Pancreas (tissue), 10 donors: Measurements from ENCODE around the gene USP25. TPM values are rescaled to one million over a fixed set of nuclear protein-coding genes. Genes with fewer than 3 reads are reported as not detected.

Experiments
- ATAC-seq, 4 donors: fragments of 200-7000 bp; cut with Tn5 transposase; one replicate each; pipeline versions ENCODE4 v1.8.0 to v1.9.1; 2020; ENCODE audit warnings: mild to moderate bottlenecking in 4 of 4, moderate library complexity in 4 of 4
- DNase-seq, 6 donors: peaks; one replicate each; pipeline ENCODE4 v3.0.0-alpha.2; 2020
- FAIRE-seq: peaks from 2 replicates; lab custom pipeline; 2012; peaks lifted over from hg19 to GRCh38; lab: Jason Lieb, UNC
- H3K27ac ChIP-seq, 4 donors: fragments of 200-600 bp; sonication (generic); 1 replicate in 3 of 4; 2 replicates in 1 of 4; pipeline versions ENCODE4 v1.5.0 to v1.8.0; 2020
- H3K27me3 ChIP-seq, 4 donors: fragments of 200-600 bp; one replicate each; pipeline ENCODE4 v1.8.0; 2021
- H3K36me3 ChIP-seq, 3 donors: fragments of 200-600 bp; sonication (generic) in 1 of 3; one replicate each; pipeline versions ENCODE4 v1.5.0 to v1.8.0; 2020 to 2021
- H3K4me1 ChIP-seq, 3 donors: fragments of 200-600 bp; one replicate each; pipeline ENCODE4 v1.8.0; 2021
- H3K4me3 ChIP-seq, 4 donors: fragments of 200-600 bp; sonication (generic) in 2 of 4; one replicate each; pipeline versions ENCODE4 v1.5.0 to v1.8.0; 2020 to 2021
- H3K9me3 ChIP-seq, 4 donors: fragments of 200-600 bp; one replicate each; pipeline ENCODE4 v1.8.0; 2021
- WGBS, 2 donors: extraction: QIAGEN DNeasy Blood & Tissue Kit; methylation state at CpG; one replicate each; pipeline ENCODE4 v1.1.7; 2013; 5-methylcytosine and 5-hydroxymethylcytosine counted together
- intact Hi-C, 3 donors: fragments of 100-400 bp; cut with DNase I; formaldehyde crosslinking; loops; one replicate each; pipeline versions ENCODE4 v1.11.1 to v1.14.2; 2022
- polyA plus RNA-seq, 2 donors: library from polyadenylated mRNA; stranded (reverse); fragments of 200-250 nt; gene quantifications; one replicate each; pipeline ENCODE4 v1.2.3, GENCODE V29; 2013
- total RNA-seq, 6 donors: library from RNA; stranded (reverse); fragmentation: NEBNext Ultra II Directional in 4 of 6; extraction: Animal tissue kit (Norgen Biotek cat#: 25700) in 4 of 6; gene quantifications; one replicate each; pipeline versions ENCODE4 v1.2.1 to v1.2.4, GENCODE V29; 2021 to 2023
- TF ChIP-seq, protein P1 (sequence below), 4 donors: fragments of 200-600 bp; sonication (generic) in 3 of 4; IDR thresholded peaks; one replicate each; pipeline versions ENCODE4 v1.5.0 to v1.8.0; 2021; ENCODE audit warnings: antibody characterized with exemption in 4 of 4
- donor health status: healthy with polysubstance abuse.
- donor health status: DM: no; HTN: no; CAD: no; lungs with moderate emphysema.
- donor health status: DM: no; HTN: no; CAD: no.
- donor health status: control.
- donor health status: control.
- donor health status: Bipolar disorder and iron deficiency.
- donor health status: DM: yes; HTN: yes; CAD: no.
- donor health status: DM: no; HTN: no; CAD: no.
- donor health status: DM: no; HTN: no; CAD: no.
- donor health status: DM: yes; HTN: yes; CAD: no.

The USP25 gene
- total and polyA plus RNA-seq, 8 donors: 4.3 to 24.8 (median 15.0) TPM

DNA sequence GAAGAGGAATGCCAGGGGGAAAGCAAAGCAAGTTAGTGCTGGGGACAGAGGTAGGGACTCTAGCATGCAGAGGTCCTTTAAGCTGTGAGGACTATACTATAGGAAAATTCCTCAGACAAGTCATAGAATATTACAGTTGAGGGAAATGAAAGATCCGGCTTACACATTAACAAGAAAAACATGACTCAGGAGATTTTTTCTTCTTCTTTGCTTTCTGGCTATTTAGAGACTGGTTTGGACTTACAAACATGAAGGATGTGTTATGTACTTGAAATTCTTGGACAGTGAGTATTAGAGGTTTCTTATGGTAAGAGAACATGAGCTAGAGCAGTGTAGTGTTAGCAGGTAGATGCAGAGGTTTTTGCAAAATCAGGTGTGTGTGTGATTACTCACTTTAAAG lies 24.9 kb downstream of the USP25 start:
- ATAC-seq: peak; percentile 66 to 81 (median 72)
- H3K4me1 ChIP-seq: peaks cover 16 to 18% (median 18%) of the 10 kb centered on the region in 3 donors
- no peak overlapping the region for H3K27ac ChIP-seq
- WGBS, 2 donors: 15 to 19% methylated on average over 1 of the region's 1 CpG
- no peak for DNase-seq
- TF ChIP-seq, protein P1, sequence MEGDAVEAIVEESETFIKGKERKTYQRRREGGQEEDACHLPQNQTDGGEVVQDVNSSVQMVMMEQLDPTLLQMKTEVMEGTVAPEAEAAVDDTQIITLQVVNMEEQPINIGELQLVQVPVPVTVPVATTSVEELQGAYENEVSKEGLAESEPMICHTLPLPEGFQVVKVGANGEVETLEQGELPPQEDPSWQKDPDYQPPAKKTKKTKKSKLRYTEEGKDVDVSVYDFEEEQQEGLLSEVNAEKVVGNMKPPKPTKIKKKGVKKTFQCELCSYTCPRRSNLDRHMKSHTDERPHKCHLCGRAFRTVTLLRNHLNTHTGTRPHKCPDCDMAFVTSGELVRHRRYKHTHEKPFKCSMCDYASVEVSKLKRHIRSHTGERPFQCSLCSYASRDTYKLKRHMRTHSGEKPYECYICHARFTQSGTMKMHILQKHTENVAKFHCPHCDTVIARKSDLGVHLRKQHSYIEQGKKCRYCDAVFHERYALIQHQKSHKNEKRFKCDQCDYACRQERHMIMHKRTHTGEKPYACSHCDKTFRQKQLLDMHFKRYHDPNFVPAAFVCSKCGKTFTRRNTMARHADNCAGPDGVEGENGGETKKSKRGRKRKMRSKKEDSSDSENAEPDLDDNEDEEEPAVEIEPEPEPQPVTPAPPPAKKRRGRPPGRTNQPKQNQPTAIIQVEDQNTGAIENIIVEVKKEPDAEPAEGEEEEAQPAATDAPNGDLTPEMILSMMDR (IDR thresholded peaks at IDR 0.05): no peak
- no peaks in the 10 kb centered on the region for H3K27me3 ChIP-seq
- intact Hi-C loops: no loop called here
- H3K36me3 ChIP-seq: no peaks in the 10 kb centered on the region
- H3K9me3 ChIP-seq: no peaks in the 10 kb centered on the region
- no peak for FAIRE-seq
- H3K4me3 ChIP-seq: no peak overlapping the region

DNA sequence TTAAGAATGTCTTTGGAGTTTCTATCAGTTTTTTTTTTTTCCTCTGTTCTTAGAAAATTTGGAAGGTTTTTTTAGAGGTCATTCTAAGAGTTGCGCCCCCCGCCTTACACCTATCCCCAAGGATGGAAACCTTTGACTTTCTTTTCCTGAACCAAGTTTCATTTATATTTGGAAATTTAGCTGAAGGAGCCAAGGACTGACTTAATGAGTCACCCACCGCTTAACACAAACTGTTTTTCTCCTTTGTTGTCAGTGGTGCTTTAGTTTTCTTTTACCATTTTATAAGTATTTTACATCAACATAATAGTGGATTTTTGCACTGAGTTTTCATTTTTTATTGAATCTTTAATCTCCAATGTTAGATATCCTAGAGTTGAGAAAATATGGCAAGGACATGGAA lies 25.3 kb downstream of the USP25 start:
- 96 to 98% methylated on average over 3 of the region's 3 CpGs for WGBS, 2 donors
- TF ChIP-seq, protein P1 (IDR thresholded peaks at IDR 0.05): no peak
- peaks cover 14 to 20% (median 20%) of the 10 kb centered on the region in 3 donors for H3K4me1 ChIP-seq
- intact Hi-C loops: no loop called here
- H3K27ac ChIP-seq: no peak overlapping the region
- DNase-seq: no peak
- no peak overlapping the region for H3K4me3 ChIP-seq
- FAIRE-seq: no peak
- H3K27me3 ChIP-seq: no peaks in the 10 kb centered on the region
- H3K9me3 ChIP-seq: no peaks in the 10 kb centered on the region
- H3K36me3 ChIP-seq: no peaks in the 10 kb centered on the region
- peak in 1 of 4 donors; percentile 15 for ATAC-seq

DNA sequence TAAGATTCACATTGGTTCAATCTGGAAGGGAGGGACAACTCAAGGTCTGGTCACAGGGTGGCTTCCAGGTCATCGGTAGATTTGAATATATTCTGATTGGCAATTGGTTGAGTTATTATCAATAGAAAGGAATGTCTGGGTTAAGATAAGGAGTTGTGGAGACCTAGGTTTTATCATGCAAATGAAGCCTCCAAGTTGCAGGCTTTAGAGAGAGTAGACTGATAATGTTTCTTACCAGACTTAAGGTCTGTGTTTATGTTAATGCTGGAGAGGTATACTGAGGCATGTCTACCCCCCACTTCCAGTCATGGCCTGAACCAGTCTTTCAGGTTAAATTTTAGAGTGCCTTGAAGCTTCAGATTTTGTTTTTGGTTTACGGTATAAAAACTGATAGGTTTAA lies 29.7 kb downstream of the USP25 start:
- WGBS, 2 donors: 62 to 72% methylated on average over 2 of the region's 2 CpGs
- H3K9me3 ChIP-seq: no peaks in the 10 kb centered on the region
- H3K27me3 ChIP-seq: no peaks in the 10 kb centered on the region
- DNase-seq (no peak), FAIRE-seq (no peak), ATAC-seq (no peak)
- no peak overlapping the region for H3K4me3 ChIP-seq
- intact Hi-C loops: no loop called here
- TF ChIP-seq, protein P1 (IDR thresholded peaks at IDR 0.05): no peak
- peaks cover 4 to 20% (median 19%) of the 10 kb centered on the region in 3 donors for H3K4me1 ChIP-seq
- H3K27ac ChIP-seq: no peak overlapping the region
- no peaks in the 10 kb centered on the region for H3K36me3 ChIP-seq

DNA sequence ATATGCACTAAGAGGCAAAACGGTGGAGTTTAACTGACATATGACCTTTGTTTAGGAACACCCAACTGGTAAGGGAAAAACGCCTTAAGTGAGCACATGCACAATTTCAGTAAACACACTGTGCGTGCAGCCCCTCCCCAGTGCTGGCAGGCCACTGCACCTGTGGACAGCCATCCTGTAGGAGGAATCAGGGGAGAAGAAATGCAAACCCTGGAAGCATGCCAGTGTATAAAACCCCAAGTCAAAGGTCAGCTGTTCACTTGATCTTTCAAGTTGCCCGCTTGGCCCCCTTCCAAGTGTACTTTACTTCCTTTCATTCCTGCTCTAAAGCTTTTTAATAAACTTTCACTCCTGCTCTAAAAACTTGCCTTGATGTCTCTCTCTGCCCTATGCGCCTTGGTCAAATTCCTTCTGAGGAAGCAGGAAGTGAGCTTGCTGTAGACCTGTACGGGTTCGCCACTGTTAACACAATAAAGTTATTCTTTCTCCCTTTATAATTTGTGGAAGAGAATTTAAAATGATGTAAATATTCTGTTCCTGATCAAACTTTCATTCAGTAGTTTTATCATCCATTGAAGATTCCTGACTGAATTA lies 31.8 kb downstream of the USP25 start:
- ATAC-seq (peak in 3 of 4 donors; percentile 11 to 36 (median 31)), FAIRE-seq (no peak), DNase-seq (no peak)
- no peaks in the 10 kb centered on the region for H3K9me3 ChIP-seq
- TF ChIP-seq, protein P1 (IDR thresholded peaks at IDR 0.05): no peak
- no peak overlapping the region for H3K4me3 ChIP-seq
- H3K27me3 ChIP-seq: no peaks in the 10 kb centered on the region
- intact Hi-C loops: no loop called here
- H3K27ac ChIP-seq: no peak overlapping the region
- WGBS, 2 donors: 67 to 70% methylated on average over 7 of the region's 7 CpGs
- H3K36me3 ChIP-seq: no peaks in the 10 kb centered on the region
- H3K4me1 ChIP-seq: peaks cover 2 to 13% (median 12%) of the 10 kb centered on the region in 3 donors

DNA sequence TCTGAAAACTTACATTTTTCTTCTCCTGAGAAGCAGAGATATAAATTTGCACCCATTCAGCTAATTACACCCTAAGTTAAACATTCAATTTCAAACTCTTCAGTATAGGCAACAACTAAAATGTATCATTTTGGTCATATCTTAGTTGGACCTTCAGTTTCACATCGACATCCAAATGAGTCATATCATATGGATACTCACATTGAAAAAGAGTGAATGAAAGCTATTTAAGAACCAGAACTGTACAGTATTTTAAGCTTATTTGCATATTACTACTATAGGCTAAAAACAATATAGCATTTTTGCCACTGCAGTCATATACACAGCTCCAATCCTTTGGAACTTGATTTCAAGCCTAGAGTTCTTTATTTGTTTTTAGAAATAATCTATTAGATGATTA lies 33.6 kb downstream of the USP25 start:
- Histone ChIP-seq H3K4me3 (no peak overlapping the region), H3K9me3 (no peaks in the 10 kb centered on the region), H3K4me1 (peaks cover 19 to 30% (median 29%) of the 10 kb centered on the region in 3 donors), H3K27ac (no peak overlapping the region), H3K27me3 (no peaks in the 10 kb centered on the region), H3K36me3 (no peaks in the 10 kb centered on the region)
- no peak for ATAC-seq
- no peak for DNase-seq
- intact Hi-C loops: no loop called here
- WGBS, 2 donors: 90 to 97% methylated on average over 1 of the region's 1 CpG
- no peak for FAIRE-seq
- TF ChIP-seq, protein P1 (IDR thresholded peaks at IDR 0.05): no peak
